ENCODE data around the gene LRCH1. TPM values are rescaled to one million over a fixed set of nuclear protein-coding genes. Genes with fewer than 3 reads are reported as not detected.

Gene LRCH1
- total RNA-seq, 4 donors from 2014 or later: 5.2 to 30.7 (median 17.1) TPM

- 84 to 90% methylated on average over 4 to 5 of the region's 5 CpGs for WGBS, 2 donors (ENCODE audit: low coverage in 1 of 2)
- TF ChIP-seq EP300 (IDR thresholded peaks at IDR 0.05; ENCODE audit: low read depth) (no peak), POLR2A (IDR thresholded peaks at IDR 0.05) (no peak), CTCF (IDR thresholded peaks at IDR 0.05) (no peak), POLR2AphosphoS5 (IDR thresholded peaks at IDR 0.05) (no peak)
- Histone ChIP-seq H3K27ac (peak overlapping the region in 3 of 4 donors; percentile 6 to 41 (median 29)), H3K27me3 (no peaks in the 10 kb centered on the region), H3K36me3 (no peaks in the 10 kb centered on the region), H3K9me3 (no peaks in the 10 kb centered on the region), H3K4me3 (no peak overlapping the region), H3K4me1 (peaks cover 10 to 69% (median 31%) of the 10 kb centered on the region in 4 donors)
- intact Hi-C loops (cut with DNase I; ENCODE audit: low total_unique reads): no loop called here
- DNase-seq: no peak
- in situ Hi-C loops (cut with MboI; ENCODE audit: low pct_ligation_motif_present in 1 of 4, low pct_unique_long_range_greater_than_20kb in 1 of 4, low sequenced_read_pairs in 3 of 4): no loop called here
Measured at GRCh38 chr13:46576762-46577161, 23.8 kb downstream of the LRCH1 start.

GRCh38 chr13:46577696-46578589 is 25.0 kb downstream of the LRCH1 start:
- H3K36me3 ChIP-seq: no peaks in the 10 kb centered on the region
- no peaks in the 10 kb centered on the region for H3K27me3 ChIP-seq
- in situ Hi-C loops (cut with MboI; ENCODE audit: low pct_ligation_motif_present in 1 of 4, low pct_unique_long_range_greater_than_20kb in 1 of 4, low sequenced_read_pairs in 3 of 4) (no loop called here), intact Hi-C loops (cut with DNase I; ENCODE audit: low total_unique reads) (no loop called here)
- no peak for DNase-seq
- WGBS, 2 donors (ENCODE audit: low coverage in 1 of 2): 37 to 49% methylated on average over 6 to 10 of the region's 10 CpGs
- H3K9me3 ChIP-seq: no peaks in the 10 kb centered on the region
- H3K4me3 ChIP-seq: no peak overlapping the region
- H3K27ac ChIP-seq: peak overlapping the region; percentile 24 to 54 (median 50)
- peak in 2 of 3 donors; percentile 19 to 51 for TF ChIP-seq POLR2AphosphoS5 (IDR thresholded peaks at IDR 0.05)
- TF ChIP-seq CTCF (IDR thresholded peaks at IDR 0.05): no peak
- H3K4me1 ChIP-seq: peaks cover 10 to 64% (median 31%) of the 10 kb centered on the region in 4 donors

GRCh38 chr13:46578590-46578975 is 25.6 kb downstream of the LRCH1 start:
- H3K9me3 ChIP-seq: no peaks in the 10 kb centered on the region
- H3K36me3 ChIP-seq: no peaks in the 10 kb centered on the region
- no peak overlapping the region for H3K4me3 ChIP-seq
- peaks cover 10 to 71% (median 32%) of the 10 kb centered on the region in 4 donors for H3K4me1 ChIP-seq
- no peak for DNase-seq
- intact Hi-C loops (cut with DNase I; ENCODE audit: low total_unique reads): no loop called here
- H3K27ac ChIP-seq: peak overlapping the region in 3 of 4 donors; percentile 47 to 54 (median 54)
- H3K27me3 ChIP-seq: no peaks in the 10 kb centered on the region
- TF ChIP-seq POLR2AphosphoS5 (IDR thresholded peaks at IDR 0.05) (no peak), POLR2A (IDR thresholded peaks at IDR 0.05) (no peak), EP300 (IDR thresholded peaks at IDR 0.05; ENCODE audit: low read depth) (no peak), CTCF (IDR thresholded peaks at IDR 0.05) (no peak)
- 50 to 70% methylated on average over 1 to 3 of the region's 3 CpGs for WGBS, 2 donors (ENCODE audit: low coverage in 1 of 2)
- in situ Hi-C loops (cut with MboI; ENCODE audit: low pct_ligation_motif_present in 1 of 4, low pct_unique_long_range_greater_than_20kb in 1 of 4, low sequenced_read_pairs in 3 of 4): no loop called here

GRCh38 chr13:46580362-46580839 is 27.4 kb downstream of the LRCH1 start:
- H3K27me3 ChIP-seq: no peaks in the 10 kb centered on the region
- no peak overlapping the region for H3K27ac ChIP-seq
- peaks cover 13 to 69% (median 36%) of the 10 kb centered on the region in 4 donors for H3K4me1 ChIP-seq
- intact Hi-C loops (cut with DNase I; ENCODE audit: low total_unique reads): no loop called here
- TF ChIP-seq CTCF (IDR thresholded peaks at IDR 0.05): no peak
- no peak for TF ChIP-seq EP300 (IDR thresholded peaks at IDR 0.05; ENCODE audit: low read depth)
- no peak for TF ChIP-seq POLR2A (IDR thresholded peaks at IDR 0.05)
- no peak for TF ChIP-seq POLR2AphosphoS5 (IDR thresholded peaks at IDR 0.05)
- no peaks in the 10 kb centered on the region for H3K36me3 ChIP-seq
- in situ Hi-C loops (cut with MboI; ENCODE audit: low pct_ligation_motif_present in 1 of 4, low pct_unique_long_range_greater_than_20kb in 1 of 4, low sequenced_read_pairs in 3 of 4): no loop called here
- H3K9me3 ChIP-seq: no peaks in the 10 kb centered on the region
- 72 to 80% methylated on average over 3 to 5 of the region's 5 CpGs for WGBS, 2 donors (ENCODE audit: low coverage in 1 of 2)
- DNase-seq: no peak
- H3K4me3 ChIP-seq: no peak overlapping the region

Measured in transverse colon (tissue), 4 donors.